ENCODE measurements around the gene CASTOR1. TPM values are rescaled to one million over a fixed set of nuclear protein-coding genes. Genes with fewer than 3 reads are reported as not detected.

The CASTOR1 gene
- total RNA-seq, 2 donors from 2014 or later: 6.2 to 7.4 TPM

GRCh38 chr22:30326706-30327362, 37.5 kb upstream of the CASTOR1 start, which contains the start of gene TBC1D10A:
TSS of gene TBC1D10A (minus strand) at chr22:30326941. CDS start at chr22:30326881, 60 bp downstream.
- DNase-seq: peak; percentile 94
- peak within 1 kb of the TSS; percentile 90 to 97 for H3K4me3 Mint-ChIP-seq
- H3K36me3 Mint-ChIP-seq (ENCODE audit: insufficient read depth in 2 of 2): peaks cover 6 to 10% of the 10 kb centered on the region in 2 donors
- H3K27me3 Mint-ChIP-seq (ENCODE audit: low read depth): no peaks in the 10 kb centered on the region
- H3K9me3 Mint-ChIP-seq: no peaks in the 10 kb centered on the region
- H3K4me1 Mint-ChIP-seq (ENCODE audit: low read depth): peaks cover 54% of the 10 kb centered on the region
- ATAC-seq (replicated peaks in 1 of 2): peak; percentile 92 to 93
- H3K27ac Mint-ChIP-seq: peak within 1 kb of the TSS; percentile 92

GRCh38 chr22:30326255-30326705, 37.0 kb upstream of the CASTOR1 start:
- DNase-seq: peak; percentile 38 to 39
- peaks cover 5 to 9% of the 10 kb centered on the region in 2 donors for H3K36me3 Mint-ChIP-seq (ENCODE audit: insufficient read depth in 2 of 2)
- H3K4me1 Mint-ChIP-seq (ENCODE audit: low read depth): peaks cover 59% of the 10 kb centered on the region

GRCh38 chr22:30325724-30326254, 36.5 kb upstream of the CASTOR1 start:
- Mint-ChIP-seq H3K36me3 (ENCODE audit: insufficient read depth in 2 of 2) (peaks cover 4 to 8% of the 10 kb centered on the region in 2 donors), H3K4me1 (ENCODE audit: low read depth) (peaks cover 62% of the 10 kb centered on the region), H3K27ac (peak overlapping the region; percentile 80), H3K9me3 (no peaks in the 10 kb centered on the region), H3K4me3 (peak overlapping the region; percentile 80 to 90), H3K27me3 (ENCODE audit: low read depth) (no peaks in the 10 kb centered on the region)
- DNase-seq (no peak), ATAC-seq (replicated peaks in 1 of 2) (no peak)

More at GRCh38 chr22:30326255-30326705, 37.0 kb upstream of the CASTOR1 start:
- H3K9me3 Mint-ChIP-seq: no peaks in the 10 kb centered on the region
- ATAC-seq (replicated peaks in 1 of 2): peak; percentile 36 to 41
- H3K27me3 Mint-ChIP-seq (ENCODE audit: low read depth): no peaks in the 10 kb centered on the region
- H3K27ac Mint-ChIP-seq: peak overlapping the region; percentile 80
- peak overlapping the region; percentile 80 to 90 for H3K4me3 Mint-ChIP-seq

- Mint-ChIP-seq H3K4me1 (ENCODE audit: low read depth) (peaks cover 62% of the 10 kb centered on the region), H3K27me3 (ENCODE audit: low read depth) (no peaks in the 10 kb centered on the region), H3K9me3 (no peaks in the 10 kb centered on the region), H3K27ac (peak overlapping the region; percentile 80), H3K36me3 (ENCODE audit: insufficient read depth in 2 of 2) (peaks cover 0 to 6% of the 10 kb centered on the region in 2 donors), H3K4me3 (peak overlapping the region; percentile 80 to 90)
- ATAC-seq (replicated peaks in 1 of 2) (no peak), DNase-seq (no peak)
These were observed 35.9 kb upstream of the CASTOR1 start for GRCh38 chr22:30325065-30325720.

- H3K27me3 Mint-ChIP-seq (ENCODE audit: low read depth): no peaks in the 10 kb centered on the region
- H3K9me3 Mint-ChIP-seq: no peaks in the 10 kb centered on the region
- DNase-seq: peak; percentile 45 to 48
- H3K4me3 Mint-ChIP-seq: peak overlapping the region; percentile 80 to 90
- peaks cover 70% of the 10 kb centered on the region for H3K4me1 Mint-ChIP-seq (ENCODE audit: low read depth)
- peak overlapping the region; percentile 80 for H3K27ac Mint-ChIP-seq
- peaks cover 0 to 4% of the 10 kb centered on the region in 2 donors for H3K36me3 Mint-ChIP-seq (ENCODE audit: insufficient read depth in 2 of 2)
- no peak for ATAC-seq (replicated peaks in 1 of 2)
These were observed 34.9 kb upstream of the CASTOR1 start for GRCh38 chr22:30324014-30324730.

- no peak overlapping the region for H3K27ac Mint-ChIP-seq
- H3K36me3 Mint-ChIP-seq (ENCODE audit: insufficient read depth in 2 of 2): peaks cover 0 to 1% of the 10 kb centered on the region in 2 donors
- H3K27me3 Mint-ChIP-seq (ENCODE audit: low read depth): no peaks in the 10 kb centered on the region
- no peaks in the 10 kb centered on the region for H3K9me3 Mint-ChIP-seq
- peaks cover 76% of the 10 kb centered on the region for H3K4me1 Mint-ChIP-seq (ENCODE audit: low read depth)
- DNase-seq (no peak), ATAC-seq (replicated peaks in 1 of 2) (no peak)
- no peak overlapping the region for H3K4me3 Mint-ChIP-seq
These were observed 33.9 kb upstream of the CASTOR1 start for GRCh38 chr22:30323246-30323645.

- peaks cover 76% of the 10 kb centered on the region for H3K4me1 Mint-ChIP-seq (ENCODE audit: low read depth)
- H3K9me3 Mint-ChIP-seq: no peaks in the 10 kb centered on the region
- H3K36me3 Mint-ChIP-seq (ENCODE audit: insufficient read depth in 2 of 2): peaks cover 0 to 1% of the 10 kb centered on the region in 2 donors
- ATAC-seq (replicated peaks in 1 of 2) (no peak), DNase-seq (no peak)
- H3K27ac Mint-ChIP-seq: no peak overlapping the region
- no peaks in the 10 kb centered on the region for H3K27me3 Mint-ChIP-seq (ENCODE audit: low read depth)
- no peak overlapping the region for H3K4me3 Mint-ChIP-seq
These were observed 32.2 kb upstream of the CASTOR1 start for GRCh38 chr22:30321461-30321860.

GRCh38 chr22:30320021-30320556, 30.8 kb upstream of the CASTOR1 start:
- no peak for DNase-seq
- H3K9me3 Mint-ChIP-seq: no peaks in the 10 kb centered on the region
- no peak for ATAC-seq (replicated peaks in 1 of 2)
- H3K27me3 Mint-ChIP-seq (ENCODE audit: low read depth): no peaks in the 10 kb centered on the region
- no peak overlapping the region for H3K27ac Mint-ChIP-seq
- peaks cover 0 to 1% of the 10 kb centered on the region in 2 donors for H3K36me3 Mint-ChIP-seq (ENCODE audit: insufficient read depth in 2 of 2)
- H3K4me1 Mint-ChIP-seq (ENCODE audit: low read depth): peaks cover 79% of the 10 kb centered on the region
- no peak overlapping the region for H3K4me3 Mint-ChIP-seq

GRCh38 chr22:30318799-30319419, 29.6 kb upstream of the CASTOR1 start:
- peak overlapping the region; percentile 30 for H3K27ac Mint-ChIP-seq
- ATAC-seq (replicated peaks in 1 of 2): peak in 1 of 2 donors; percentile 23

GRCh38 chr22:30317778-30318177, 28.5 kb upstream of the CASTOR1 start:
- Mint-ChIP-seq H3K27me3 (ENCODE audit: low read depth) (no peaks in the 10 kb centered on the region), H3K9me3 (no peaks in the 10 kb centered on the region), H3K27ac (peak overlapping the region; percentile 59), H3K4me3 (no peak overlapping the region), H3K36me3 (ENCODE audit: insufficient read depth in 2 of 2) (peaks cover 4 to 9% of the 10 kb centered on the region in 2 donors), H3K4me1 (ENCODE audit: low read depth) (peaks cover 78% of the 10 kb centered on the region)
- ATAC-seq (replicated peaks in 1 of 2) (no peak), DNase-seq (no peak)

More at GRCh38 chr22:30318799-30319419, 29.6 kb upstream of the CASTOR1 start:
- no peak for DNase-seq
- H3K9me3 Mint-ChIP-seq: no peaks in the 10 kb centered on the region
- peaks cover 79% of the 10 kb centered on the region for H3K4me1 Mint-ChIP-seq (ENCODE audit: low read depth)
- peaks cover 0 to 5% of the 10 kb centered on the region in 2 donors for H3K36me3 Mint-ChIP-seq (ENCODE audit: insufficient read depth in 2 of 2)
- no peaks in the 10 kb centered on the region for H3K27me3 Mint-ChIP-seq (ENCODE audit: low read depth)
- peak overlapping the region in 1 of 2 donors; percentile 30 for H3K4me3 Mint-ChIP-seq

- peak overlapping the region; percentile 40 for H3K27ac Mint-ChIP-seq
- H3K27me3 Mint-ChIP-seq (ENCODE audit: low read depth): no peaks in the 10 kb centered on the region
- peaks cover 83% of the 10 kb centered on the region for H3K4me1 Mint-ChIP-seq (ENCODE audit: low read depth)
- H3K9me3 Mint-ChIP-seq: no peaks in the 10 kb centered on the region
- DNase-seq: no peak
- H3K36me3 Mint-ChIP-seq (ENCODE audit: insufficient read depth in 2 of 2): peaks cover 5 to 11% of the 10 kb centered on the region in 2 donors
- ATAC-seq (replicated peaks in 1 of 2): no peak
- H3K4me3 Mint-ChIP-seq: peak overlapping the region in 1 of 2 donors; percentile 33
These were observed 26.8 kb upstream of the CASTOR1 start for GRCh38 chr22:30315962-30316576.

GRCh38 chr22:30314915-30315314, 25.6 kb upstream of the CASTOR1 start:
- Mint-ChIP-seq H3K27me3 (ENCODE audit: low read depth) (no peaks in the 10 kb centered on the region), H3K36me3 (ENCODE audit: insufficient read depth in 2 of 2) (peaks cover 5 to 10% of the 10 kb centered on the region in 2 donors), H3K4me1 (ENCODE audit: low read depth) (peaks cover 93% of the 10 kb centered on the region), H3K27ac (peak overlapping the region; percentile 81), H3K9me3 (no peaks in the 10 kb centered on the region), H3K4me3 (peak overlapping the region; percentile 59 to 65)
- ATAC-seq (replicated peaks in 1 of 2) (peak; percentile 64 to 76), DNase-seq (peak; percentile 53 to 57)

Data from activated T-cell treated with anti-CD3 and anti-CD28 coated beads, Interleukin-2, amount 50 U/mL, for 72 hours (primary cell).